HFF-Myc (cell line): ENCODE results near the gene OR1A2.
"Not testable (repeated sequence)": the region's sequence is repeated elsewhere in the genome, so short reads cannot be mapped to it uniquely, and the experiment has no call there.

Experiments used
- DNase-seq: peaks from one replicate; pipeline ENCODE4 v3.0.0-alpha.2; 2011; ENCODE audit warnings: low read depth; ENCODE audit errors: extremely low read depth
- H3K4me3 ChIP-seq: replicated peaks from 2 replicates; pipeline ENCODE4 v1.5.1; 2011; ENCODE audit warnings: low read depth, mild to moderate bottlenecking, control low read depth, low read length
- CTCF ChIP-seq: IDR thresholded peaks from 2 replicates; pipeline ENCODE4 v1.5.1; 2012; ENCODE audit warnings: mild to moderate bottlenecking, low read depth, low read length, control low read depth; ENCODE audit errors: missing control alignments

The OR1A2 gene

GRCh38 chr17:3213587-3213986 is 16.3 kb downstream of the OR1A2 start:
- no peak overlapping the region for H3K4me3 ChIP-seq
- DNase-seq, result no peak
- TF ChIP-seq CTCF, result no peak

- not testable (repeated sequence) for H3K4me3 ChIP-seq, DNase-seq
These were observed 22.7 kb downstream of the OR1A2 start for GRCh38 chr17:3219978-3220377.

- TF ChIP-seq CTCF, result no peak
- DNase-seq, result no peak
These were observed 24.5 kb downstream of the OR1A2 start for GRCh38 chr17:3221850-3222249.

GRCh38 chr17:3222505-3222904 is 25.2 kb downstream of the OR1A2 start:
- TF ChIP-seq CTCF, result no peak
- no peak overlapping the region for H3K4me3 ChIP-seq
- DNase-seq, result no peak

More at GRCh38 chr17:3221850-3222249, 24.5 kb downstream of the OR1A2 start:
- no peak overlapping the region for H3K4me3 ChIP-seq

GRCh38 chr17:3224721-3225352 is 27.5 kb downstream of the OR1A2 start:
- H3K4me3 ChIP-seq, DNase-seq: not testable (repeated sequence)

GRCh38 chr17:3232300-3232699 is 35.0 kb downstream of the OR1A2 start:
- DNase-seq, H3K4me3 ChIP-seq: not testable (repeated sequence)

- H3K4me3 ChIP-seq, DNase-seq: not testable (repeated sequence)
These were observed 41.4 kb downstream of the OR1A2 start for GRCh38 chr17:3238685-3239084.

GRCh38 chr17:3241044-3241443 is 43.7 kb downstream of the OR1A2 start:
- not testable (repeated sequence) for DNase-seq, H3K4me3 ChIP-seq

- H3K4me3 ChIP-seq, DNase-seq: not testable (repeated sequence)
These were observed 47.5 kb downstream of the OR1A2 start for GRCh38 chr17:3244841-3245240.
